ENCODE measurements around the gene RB1.
A peak's percentile ranks its signal among the peaks of the same experiment; 100 is the strongest.

RB1 gene

DNA sequence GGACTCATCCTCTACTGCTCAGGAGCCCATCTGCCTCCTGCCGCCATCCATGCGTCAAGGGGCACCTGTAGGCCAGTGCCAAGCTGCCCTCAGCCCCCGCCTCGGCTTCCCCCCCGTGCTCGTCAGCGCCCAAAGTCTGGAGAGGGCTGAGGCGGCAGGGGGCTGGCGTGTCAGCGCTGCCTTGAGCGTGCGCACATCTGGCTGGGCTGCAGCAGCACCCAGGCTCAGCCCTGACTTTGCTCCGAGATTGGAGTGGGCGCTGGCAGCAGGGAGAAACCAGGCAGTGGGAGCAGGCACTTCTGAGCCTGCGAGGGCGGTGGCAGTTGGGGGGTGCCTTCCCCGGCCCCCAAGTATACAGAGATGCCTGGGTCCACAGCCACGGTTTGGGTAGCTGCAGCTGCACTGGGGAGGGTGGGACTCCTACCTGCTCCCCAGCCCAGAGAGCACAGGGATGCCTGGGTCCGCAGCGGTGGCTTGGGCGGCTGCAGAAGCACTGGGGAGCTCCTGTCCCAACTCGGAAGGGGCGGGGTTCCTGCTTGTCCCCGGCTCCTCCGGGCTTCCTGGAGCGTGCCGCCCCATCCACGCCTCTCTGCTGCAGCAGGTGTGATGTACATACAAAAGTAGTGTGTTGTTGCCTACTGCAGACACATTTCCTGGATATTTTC, 154.2 kb downstream of the RB1 start:
- no peak for DNase-seq

DNA sequence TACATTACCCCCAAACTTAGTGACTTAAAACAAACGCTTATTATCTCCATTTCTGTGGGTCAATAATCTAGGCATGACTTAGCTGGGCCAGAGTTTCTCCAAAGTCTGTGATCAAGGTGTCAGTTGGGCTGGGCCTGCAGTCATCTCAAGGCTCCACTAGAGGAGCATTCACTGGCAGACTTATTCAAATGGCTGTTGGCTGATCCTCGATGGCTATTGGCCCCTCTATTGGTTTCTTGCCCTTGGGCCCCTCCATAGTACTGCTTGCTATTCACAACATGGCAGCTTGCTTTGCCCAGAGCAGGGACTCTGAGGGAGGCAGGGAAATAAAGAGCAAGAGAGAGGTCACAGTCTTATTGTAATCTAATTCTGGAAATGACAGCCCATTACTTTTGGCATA, 171.7 kb downstream of the RB1 start:
- no peak for DNase-seq

DNA sequence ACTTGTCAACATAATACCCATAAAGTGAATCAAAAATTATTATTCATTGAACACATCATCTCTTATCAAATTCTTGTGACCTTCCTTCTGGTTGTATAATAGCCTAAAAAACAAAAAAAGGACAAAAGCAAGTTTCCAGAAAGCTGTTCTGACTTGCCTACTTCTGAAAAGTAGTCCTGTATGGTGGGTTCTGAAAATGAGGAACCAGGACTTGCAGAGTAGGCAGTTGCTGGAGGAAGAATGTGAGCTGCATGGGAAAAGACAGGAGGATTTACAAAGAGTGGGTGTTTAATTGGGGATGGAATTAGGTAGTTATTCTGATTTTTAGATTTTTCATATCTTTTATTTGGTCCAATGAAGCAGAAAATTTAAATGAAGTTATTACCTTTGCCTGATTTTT, 172.7 kb downstream of the RB1 start:
- peak; percentile 56 for DNase-seq

DNA sequence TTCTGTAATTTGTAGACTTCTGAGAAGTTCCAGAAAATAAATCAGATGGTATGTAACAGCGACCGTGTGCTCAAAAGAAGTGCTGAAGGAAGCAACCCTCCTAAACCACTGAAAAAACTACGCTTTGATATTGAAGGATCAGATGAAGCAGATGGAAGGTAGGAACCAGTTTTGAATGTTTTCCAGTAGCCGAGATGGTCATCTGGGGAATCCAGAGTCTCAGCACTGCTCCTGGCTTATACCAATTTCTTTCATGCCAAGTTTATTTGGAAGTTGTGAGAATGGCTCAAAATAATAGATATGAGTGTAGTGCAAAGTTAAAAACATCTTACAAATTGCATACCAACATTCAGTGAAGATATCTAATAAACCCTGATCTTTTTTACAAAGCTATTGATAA, 173.1 kb downstream of the RB1 start:
- no peak for DNase-seq

DNA sequence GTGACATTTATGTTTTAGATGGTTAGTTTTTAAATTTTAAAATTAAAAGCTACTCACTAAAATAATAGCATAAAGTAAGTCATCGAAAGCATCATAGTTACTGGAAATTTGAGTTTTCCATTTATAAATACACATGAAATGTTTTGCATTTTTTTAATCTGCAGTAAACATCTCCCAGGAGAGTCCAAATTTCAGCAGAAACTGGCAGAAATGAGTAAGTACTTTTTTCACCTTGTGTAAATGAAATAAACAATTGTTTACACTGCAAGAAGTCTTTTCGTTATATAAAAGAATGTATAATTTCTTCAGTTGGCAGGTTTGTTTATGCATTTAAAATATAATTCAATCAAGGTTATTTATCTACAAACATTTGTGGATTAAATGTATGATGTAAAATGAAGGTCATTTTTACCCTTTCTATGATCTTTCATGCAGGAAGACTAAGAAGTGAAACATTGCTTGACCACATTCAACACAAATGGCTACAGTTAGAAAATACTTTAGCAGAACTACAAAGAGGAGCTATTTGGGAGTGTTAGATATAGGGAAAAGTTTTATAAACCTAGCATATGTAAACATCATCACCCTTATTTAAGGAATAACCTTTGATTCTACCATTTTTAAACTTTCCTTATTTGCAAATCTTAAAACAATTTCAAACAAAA, 173.8 kb downstream of the RB1 start:
- DNase-seq = no peak

DNA sequence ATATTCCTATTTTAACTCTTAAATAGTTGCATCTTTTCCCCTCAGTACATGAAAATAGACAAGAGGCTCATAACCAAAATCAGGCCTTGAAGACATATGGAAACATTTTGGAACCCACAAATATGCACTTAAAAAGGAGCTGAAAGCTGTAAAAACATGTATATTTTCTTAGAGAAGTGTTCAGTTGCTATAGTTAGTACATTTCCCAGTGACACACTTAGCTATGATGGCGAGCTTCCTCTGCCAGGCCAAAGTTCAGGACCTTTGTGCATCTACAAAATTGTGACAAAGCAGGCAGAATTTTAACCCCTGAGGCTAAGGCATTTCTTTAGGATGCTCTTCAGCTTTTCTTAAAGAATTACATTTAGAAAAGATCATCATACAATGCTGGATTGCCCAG, 174.8 kb downstream of the RB1 start:
- DNase-seq = no peak

DNA sequence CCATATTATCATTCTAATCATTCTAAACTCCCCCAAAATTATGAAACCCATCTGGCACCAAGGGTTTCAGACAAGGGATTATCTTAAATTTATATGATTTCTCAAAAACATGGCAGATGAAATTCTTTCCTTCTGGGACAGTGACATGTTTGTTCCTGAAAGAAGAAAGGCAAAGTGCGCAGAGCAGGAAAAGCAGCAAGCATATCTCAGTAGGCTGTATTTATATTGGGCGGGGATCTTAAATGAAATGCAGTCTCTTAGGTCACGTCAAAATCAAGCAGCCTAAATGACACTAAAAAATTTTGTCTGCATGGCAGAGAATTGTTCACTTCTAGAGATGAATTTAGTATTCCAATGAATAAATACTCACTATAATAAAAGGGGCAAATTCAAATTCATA, 180.0 kb downstream of the RB1 start:
- DNase-seq = no peak

DNA sequence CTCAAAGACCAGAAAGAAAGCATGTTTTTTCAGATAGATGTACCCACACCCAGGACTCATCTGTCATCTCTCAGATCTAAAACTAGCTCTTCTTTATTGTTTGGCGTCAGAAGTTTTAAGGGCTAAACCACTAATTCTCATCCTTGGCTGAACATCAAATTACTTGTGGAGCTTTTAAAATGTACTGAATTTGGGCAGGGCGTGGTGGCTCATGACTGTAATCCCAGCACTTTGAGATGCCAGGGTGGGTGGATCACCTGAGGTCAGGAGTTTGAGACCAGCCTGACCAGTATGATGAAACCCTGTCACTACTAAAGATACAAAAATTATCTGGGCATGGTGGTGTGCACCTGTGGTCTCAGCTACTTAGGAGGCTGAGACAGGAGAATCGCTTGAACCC, 181.9 kb downstream of the RB1 start:
- DNase-seq = no peak

DNA sequence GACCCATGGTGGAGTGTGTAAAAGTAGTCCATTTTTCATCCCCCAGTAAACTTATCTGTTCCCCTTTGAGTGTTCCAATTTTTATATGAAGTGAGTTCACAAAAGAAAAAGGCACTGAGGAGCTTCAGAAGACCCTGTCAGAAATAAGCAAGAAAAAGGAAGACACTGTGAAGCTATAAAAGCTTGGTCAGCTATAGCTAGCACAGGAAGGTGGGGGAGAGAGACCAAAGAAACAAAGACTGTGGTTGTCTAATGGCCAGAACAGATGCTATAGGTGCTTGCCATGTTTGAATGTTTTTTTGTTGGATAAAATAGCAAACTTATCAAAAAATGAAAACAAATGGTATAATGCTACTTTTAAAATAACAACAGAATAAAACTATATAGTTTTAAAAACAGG, 182.8 kb downstream of the RB1 start:
- DNase-seq = no peak

DNA sequence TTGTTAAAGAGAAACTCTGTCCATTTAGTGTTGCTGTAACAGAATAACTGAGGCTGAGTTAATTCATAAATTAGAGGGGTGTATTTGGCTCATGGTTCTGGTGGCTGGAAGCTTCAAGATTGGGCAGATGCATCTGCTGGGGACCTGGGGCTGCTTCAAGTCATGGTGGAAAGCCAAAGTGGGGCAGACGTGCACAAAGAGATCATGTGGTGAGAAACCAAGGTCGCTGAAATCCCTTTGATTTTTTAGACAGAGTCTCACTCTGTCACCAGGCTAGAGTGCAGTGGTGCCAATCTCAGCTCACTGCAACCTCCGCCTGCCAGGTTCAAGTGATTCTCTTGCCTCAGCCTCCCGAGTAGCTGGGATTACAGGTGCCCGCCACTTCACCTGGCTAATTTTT, 183.3 kb downstream of the RB1 start:
- no peak for DNase-seq

DNA sequence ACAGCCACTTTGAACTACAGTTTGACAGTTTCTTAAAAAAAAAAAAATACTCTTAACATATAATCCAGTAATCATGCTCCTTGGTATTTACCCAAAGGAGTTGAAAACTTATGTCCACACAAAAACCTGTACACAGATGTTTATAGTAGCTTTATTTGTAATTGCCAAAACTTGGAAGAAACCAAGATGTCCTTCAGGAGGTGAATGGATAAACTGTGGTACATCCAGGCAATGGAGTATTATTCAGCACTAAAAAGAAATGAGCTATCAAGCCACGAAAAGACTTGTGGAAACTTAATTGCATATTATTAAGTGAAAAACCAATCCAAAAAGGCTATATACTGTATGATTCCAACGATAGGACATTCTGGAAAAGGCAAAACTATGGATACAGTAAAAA, 184.4 kb downstream of the RB1 start:
- no peak for DNase-seq

DNA sequence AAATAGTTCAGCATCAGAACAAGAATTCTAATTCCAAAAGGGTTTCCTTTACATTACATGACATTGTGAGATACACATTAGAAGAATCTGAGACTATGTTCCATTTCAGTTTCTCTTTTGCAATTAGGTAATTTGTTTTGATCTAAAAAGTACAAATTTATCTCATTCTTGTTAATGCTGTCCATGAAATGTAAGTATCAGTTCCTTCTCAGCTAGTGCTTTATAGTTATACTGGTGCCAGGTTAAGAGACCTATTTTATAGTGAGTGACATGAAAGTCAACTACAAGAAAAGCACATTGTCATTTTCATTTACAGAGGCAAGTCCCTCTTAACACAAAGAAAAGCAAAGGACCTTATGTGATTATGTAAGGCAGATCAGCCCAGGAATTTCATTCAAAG, 185.4 kb downstream of the RB1 start:
- no peak for DNase-seq

DNA sequence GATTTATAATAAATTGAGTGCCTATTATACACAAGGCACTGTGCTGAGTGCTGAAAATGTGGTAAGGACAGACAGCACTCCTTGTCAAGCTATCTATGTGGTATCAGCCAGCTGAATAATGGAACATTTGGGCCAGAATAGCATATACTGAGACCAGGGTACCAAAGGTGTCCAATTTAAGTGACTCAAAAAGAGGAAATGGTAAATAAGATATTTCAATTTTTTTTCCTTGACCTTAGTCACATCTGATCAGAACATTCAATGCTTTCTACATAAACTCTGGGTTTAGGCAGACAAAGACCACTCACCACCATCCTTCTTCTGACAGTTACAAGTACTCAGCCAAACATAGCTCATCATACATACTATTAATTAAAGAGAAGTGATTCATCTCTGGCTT, 186.1 kb downstream of the RB1 start:
- no peak for DNase-seq

DNA sequence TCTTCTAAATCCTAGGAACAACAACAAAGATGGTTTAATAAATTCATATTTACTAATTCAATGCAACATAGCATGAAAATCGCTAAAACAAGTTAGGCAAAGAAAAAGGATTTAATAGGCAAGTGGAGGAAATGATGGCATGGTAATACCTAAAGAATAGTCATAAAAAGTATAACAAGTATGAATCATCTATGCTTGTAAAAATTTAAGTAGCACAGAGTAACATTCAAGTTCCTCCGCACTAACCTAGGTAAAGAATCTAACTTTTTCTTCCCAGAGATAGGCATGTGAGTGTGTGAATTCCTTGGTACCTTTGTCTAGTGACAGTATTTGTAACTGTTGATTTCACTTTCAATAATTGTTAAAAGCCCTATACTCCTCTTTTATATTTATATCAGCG, 186.7 kb downstream of the RB1 start:
- DNase-seq = no peak

DNA sequence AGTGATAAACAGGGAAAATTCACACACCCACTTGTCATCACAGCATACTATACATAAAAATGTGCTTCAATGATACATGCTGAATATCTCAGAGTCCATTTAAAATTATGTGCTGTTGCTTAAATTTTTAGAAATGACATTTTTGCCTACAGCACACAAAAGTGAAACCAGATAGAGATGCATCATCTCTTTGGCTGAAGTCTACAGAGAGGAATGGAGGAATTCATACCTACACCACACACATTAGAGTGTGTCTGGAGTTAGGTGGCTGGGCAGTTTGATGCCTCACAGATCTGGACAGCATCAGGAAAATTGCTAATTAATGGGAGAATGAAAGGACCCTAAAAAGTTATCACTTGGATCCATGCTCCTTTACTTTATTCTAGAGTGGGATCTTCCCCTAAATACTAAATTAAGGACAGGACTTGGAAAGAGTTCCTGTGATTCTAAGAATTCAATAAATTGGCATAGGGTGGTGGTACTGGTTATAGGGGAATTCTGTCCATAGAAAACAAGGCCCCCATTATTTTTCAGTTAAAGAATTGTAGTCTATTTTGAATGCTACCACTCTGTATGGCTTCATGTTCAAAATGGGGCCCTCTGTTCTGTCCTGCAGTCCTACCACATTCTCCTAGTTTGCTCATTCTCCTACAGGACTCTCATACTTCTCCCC, 188.0 kb downstream of the RB1 start:
- no peak for DNase-seq

DNA sequence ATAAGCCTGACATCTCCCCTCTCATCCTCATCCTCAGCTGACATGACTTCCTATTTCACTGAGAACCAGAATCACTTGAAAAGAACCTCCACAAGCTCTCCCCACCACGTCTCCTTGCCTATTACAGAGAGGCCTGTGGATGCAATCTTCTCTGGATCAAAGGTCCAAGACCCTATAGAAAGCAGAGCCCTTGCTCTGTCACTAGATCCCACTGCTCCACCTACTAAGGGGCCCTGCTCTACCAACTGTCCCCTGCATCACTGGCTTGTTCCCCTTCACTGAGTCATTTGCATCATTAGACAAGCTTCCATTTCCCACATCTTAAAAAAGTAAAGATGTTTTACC, 188.5 kb downstream of the RB1 start:
- no peak for DNase-seq

DNA sequence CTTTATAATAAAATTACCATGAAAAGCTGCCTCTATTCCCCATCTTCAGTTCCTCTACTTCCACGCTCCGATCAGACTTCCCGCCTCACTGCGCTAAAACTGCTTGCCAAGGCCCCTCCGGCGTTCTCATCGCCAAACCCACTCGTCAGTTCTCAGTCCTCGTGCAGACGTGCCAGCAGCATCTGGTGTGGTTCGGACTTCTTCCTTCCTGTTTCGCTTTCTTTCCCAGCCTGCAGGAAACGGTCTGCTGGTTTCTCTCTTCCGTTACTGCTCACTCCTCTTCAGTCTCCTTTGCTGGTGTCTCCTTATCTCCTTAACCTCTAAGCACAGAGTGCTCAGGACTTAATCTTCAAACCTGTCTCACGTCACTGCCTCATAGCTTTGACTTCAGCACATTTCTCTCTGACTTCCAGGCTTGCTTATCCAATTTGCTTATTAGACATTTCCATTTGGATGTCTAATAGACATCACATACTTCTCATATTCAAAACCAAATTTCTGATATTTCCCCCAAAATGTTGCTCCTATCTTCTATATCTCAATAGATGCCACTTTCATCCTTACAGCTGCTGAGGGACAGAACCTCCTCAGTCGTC, 189.0 kb downstream of the RB1 start:
- DNase-seq = peak; percentile 87

DNA sequence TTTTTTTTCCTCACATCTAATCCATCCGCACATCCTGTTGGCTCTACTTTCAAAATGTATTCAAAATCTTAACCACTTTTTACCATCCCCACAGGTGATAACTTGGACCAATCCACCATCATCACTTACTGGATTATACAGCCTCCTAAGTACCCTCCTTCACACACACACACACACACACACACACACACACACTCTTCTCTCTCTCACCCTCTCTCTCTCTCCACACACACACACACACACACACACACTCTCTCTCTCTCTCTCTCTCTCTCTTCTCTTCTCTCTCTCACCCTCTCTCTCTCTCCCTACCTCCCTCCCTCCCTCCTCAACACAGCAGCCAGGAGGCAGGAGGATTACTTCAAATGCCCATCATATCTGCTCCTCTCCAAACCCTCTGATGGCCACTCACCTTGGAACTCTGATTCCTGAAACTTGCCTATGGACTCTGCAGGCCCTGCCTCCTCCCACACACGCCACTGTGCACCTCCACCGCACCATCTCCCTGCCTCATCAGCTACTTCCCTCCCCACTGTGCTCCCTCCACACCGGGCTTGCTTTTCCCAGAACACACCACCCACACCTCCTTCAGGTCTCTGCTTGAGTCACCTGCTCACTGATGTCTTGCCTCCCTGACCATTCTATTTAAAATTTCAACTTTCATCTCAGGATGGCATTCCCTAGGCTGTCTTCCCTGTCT, 189.7 kb downstream of the RB1 start:
- no peak for DNase-seq

DNA sequence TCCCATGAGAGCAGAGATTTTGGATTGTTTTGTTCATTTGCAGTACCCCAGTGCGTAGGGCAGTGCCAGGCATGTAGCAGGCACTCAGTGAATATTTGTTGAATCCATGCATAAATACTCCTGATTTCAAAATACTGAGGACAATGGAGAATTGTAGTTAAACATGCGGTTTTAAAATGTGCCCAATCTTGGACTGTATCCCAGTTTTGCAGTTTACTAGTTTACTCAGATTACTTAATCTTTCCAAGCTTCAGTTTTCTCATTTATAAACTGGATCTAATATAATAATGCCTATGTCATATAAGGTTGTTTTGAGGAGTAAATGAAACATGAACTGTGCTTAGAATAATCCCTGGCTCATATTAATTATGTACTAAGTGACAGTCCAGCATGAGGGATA, 190.3 kb downstream of the RB1 start:
- DNase-seq = no peak

DNA sequence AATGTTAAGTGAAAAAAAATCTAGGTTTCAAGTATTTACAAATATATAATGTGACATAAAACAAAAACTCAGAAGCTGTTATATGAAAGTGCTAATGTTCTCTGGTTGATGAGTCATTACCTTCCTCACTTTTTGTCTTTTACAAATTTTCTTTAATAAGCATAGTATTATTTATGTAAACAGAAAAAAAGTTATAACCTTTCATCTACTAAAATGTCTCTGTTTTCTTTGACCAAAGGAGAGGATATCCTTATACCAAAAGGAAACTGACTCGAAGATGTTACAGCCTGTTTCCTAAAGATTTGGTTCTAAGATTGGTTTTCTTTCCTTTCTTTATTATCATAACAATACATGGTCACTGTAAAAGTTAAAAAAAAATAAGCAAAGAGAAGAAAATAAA, 191.3 kb downstream of the RB1 start:
- no peak for DNase-seq

DNA sequence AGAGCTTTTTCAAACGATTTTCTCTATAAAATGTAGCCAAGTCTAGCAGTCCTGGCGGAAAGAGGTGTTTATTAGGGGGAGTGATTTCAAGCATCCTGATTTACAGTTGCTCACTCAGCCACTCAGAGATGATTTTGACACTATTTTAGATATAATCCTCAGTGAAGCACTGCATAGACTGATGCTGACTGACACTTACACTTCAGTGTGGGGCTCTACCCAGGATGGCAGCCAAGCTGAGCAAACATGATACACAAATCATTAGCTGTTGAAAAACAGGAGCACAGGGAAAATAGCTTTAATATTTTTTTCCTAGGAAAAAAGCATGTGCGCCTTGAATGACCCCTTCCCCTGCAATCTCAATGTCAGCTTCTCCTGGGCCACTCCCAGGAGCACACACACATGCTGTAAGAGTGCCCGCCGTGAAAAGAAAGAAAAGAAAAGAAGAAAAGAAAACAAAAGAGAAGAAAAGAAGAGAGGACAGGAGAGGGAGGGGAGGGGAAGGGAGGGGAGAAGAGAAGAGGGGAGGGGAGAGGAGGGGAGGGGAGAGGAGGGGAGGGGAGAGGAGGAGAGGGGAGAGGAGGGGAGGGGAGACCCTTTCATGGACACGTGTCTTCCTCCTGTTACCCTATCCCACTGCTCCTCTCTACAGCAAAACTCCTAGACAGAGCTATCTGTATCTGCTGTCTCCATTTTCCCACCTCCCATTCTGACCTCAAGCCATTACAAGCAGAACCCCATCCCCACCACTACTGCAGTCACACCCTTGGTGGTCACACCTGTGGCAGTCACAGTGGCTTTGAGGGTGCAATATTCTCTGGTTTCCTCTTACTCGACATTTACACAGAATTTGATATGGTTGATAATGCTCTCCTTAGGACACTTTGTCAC, 193.0 kb downstream of the RB1 start:
- no peak for DNase-seq

DNA sequence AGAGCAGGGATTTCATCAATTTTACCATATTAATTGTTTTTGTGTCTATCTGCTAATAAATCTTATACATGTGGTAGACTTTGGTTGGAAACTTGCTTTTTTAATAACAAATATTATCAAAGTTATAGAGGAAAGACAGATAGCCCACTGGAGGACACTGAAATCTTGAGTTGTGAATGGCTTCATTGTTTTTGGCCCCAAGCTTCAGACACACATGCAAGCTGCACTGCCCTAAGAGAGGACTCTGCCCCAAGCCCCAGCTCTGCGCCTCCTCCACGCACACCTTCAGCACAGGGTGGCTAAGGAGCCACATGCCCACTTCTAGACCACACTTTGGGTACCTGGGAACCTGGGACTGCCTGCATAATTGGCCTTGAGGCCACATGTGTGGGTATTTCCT, 194.1 kb downstream of the RB1 start:
- DNase-seq = no peak

Data from RPMI8226 (cell line).